Measurements from ENCODE around the gene LANCL2.
A peak's percentile ranks its signal among the peaks of the same experiment; 100 is the strongest.

DNA sequence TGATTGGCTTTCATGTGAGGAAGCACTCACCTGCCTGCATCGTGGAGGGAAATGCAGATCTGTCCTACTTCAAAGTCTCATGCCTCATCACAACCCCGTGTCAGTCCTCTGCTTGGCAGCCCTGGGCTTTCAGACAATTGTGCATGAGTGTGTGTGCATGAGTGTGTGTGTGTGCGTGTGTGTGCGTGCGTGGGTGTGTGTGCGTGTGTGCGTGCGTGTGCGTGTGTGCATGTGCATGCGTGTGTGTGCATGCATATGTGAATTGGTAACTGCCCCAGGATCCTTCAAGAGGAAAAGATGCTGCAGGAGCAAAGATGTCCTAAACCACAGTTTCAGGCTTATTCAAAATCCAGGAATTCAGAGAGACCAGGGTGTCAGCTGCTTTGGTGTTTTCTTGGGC is 71.3 kb downstream of the LANCL2 start:
- no peak for TF ChIP-seq POU2F2 (IDR thresholded peaks at IDR 0.05; ENCODE audit: low read depth, low read length)
- no peak for TF ChIP-seq POLR2A (IDR thresholded peaks at IDR 0.05; ENCODE audit: low read depth, low read length)
- TF ChIP-seq POLR2AphosphoS5 (IDR thresholded peaks at IDR 0.05; ENCODE audit: low read depth, low read length): peak; percentile 46
- TF ChIP-seq PAX5 (IDR thresholded peaks at IDR 0.05; ENCODE audit: insufficient read depth, low read length, severe bottlenecking): no peak
